Uterus (tissue), 2 donors: ENCODE measurements around the gene PCDHGB6.

ENCODE experiments used
- POLR2A ChIP-seq, 2 donors: fragments of 450-650 bp; IDR thresholded peaks; one replicate each; pipeline ENCODE4 v1.6.1; 2016; ENCODE audit warnings: antibody characterized with exemption in 2 of 2, mild to moderate bottlenecking in 1 of 2, moderate library complexity in 1 of 2
- TF ChIP-seq, protein P1 (sequence below), 4 experiments: fragments of 200-600 bp in 2 of 4; fragments of 450-650 bp in 2 of 4; sonication (generic) in 2 of 4; IDR thresholded peaks; one replicate each; pipeline ENCODE4 v1.5.1; 2016 to 2019; ENCODE audit warnings: antibody characterized with exemption in 4 of 4, mild to moderate bottlenecking in 2 of 4, moderate library complexity in 1 of 4

DNA sequence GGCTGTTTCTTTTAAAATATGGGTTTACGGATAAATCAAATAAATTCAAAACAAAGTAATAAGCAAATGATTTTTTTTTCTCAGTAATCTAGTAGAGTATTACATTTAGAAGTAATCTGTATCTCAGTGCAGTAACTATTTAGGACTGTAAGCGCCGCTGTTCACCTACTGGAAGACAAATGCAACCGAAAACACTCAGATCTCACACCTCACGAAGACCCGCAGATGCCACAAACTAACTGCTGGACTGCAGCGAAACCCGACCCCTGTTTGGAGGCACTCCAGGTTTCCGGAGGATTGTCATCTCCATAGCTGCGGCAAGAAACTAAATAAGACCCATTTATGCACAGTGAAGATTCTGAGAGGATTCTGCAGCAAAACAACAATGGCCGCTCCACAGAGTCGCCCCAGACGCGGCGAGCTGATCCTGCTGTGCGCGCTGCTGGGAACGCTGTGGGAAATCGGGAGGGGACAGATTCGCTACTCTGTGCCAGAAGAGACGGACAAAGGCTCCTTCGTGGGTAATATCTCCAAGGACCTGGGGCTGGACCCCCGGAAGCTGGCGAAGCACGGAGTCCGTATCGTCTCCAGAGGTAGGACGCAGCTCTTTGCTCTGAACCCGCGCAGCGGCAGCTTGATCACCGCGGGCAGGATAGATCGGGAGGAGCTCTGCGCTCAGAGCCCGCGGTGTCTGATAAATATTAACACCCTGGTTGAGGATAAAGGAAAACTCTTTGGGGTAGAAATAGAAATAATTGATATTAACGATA lies 15.2 kb upstream of the PCDHGB6 start, which contains the start of gene PCDHGA8:
- no peak for TF ChIP-seq POLR2A (IDR thresholded peaks at IDR 0.05)
- TF ChIP-seq, protein P1, sequence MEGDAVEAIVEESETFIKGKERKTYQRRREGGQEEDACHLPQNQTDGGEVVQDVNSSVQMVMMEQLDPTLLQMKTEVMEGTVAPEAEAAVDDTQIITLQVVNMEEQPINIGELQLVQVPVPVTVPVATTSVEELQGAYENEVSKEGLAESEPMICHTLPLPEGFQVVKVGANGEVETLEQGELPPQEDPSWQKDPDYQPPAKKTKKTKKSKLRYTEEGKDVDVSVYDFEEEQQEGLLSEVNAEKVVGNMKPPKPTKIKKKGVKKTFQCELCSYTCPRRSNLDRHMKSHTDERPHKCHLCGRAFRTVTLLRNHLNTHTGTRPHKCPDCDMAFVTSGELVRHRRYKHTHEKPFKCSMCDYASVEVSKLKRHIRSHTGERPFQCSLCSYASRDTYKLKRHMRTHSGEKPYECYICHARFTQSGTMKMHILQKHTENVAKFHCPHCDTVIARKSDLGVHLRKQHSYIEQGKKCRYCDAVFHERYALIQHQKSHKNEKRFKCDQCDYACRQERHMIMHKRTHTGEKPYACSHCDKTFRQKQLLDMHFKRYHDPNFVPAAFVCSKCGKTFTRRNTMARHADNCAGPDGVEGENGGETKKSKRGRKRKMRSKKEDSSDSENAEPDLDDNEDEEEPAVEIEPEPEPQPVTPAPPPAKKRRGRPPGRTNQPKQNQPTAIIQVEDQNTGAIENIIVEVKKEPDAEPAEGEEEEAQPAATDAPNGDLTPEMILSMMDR (IDR thresholded peaks at IDR 0.05), result no peak
